GM20000 (cell line): ENCODE measurements around the gene KIF16B.

Experiments
- DNase-seq: peaks from one replicate; pipeline ENCODE4 v3.0.0; 2012; ENCODE audit warnings: low spot score
- CTCF ChIP-seq: IDR thresholded peaks from 2 replicates; pipeline ENCODE4 v1.5.1; 2012; ENCODE audit warnings: mild to moderate bottlenecking, control low read depth; ENCODE audit errors: extremely low read depth, missing control alignments

KIF16B gene

GRCh38 chr20:16387666-16388065 lies 185.6 kb downstream of the KIF16B start:
- no peak for DNase-seq
- TF ChIP-seq CTCF, result no peak

- TF ChIP-seq CTCF, result no peak
- no peak for DNase-seq
Measured at GRCh38 chr20:16385891-16386290, 187.4 kb downstream of the KIF16B start.

GRCh38 chr20:16385462-16385861 lies 187.8 kb downstream of the KIF16B start:
- no peak for TF ChIP-seq CTCF

GRCh38 chr20:16381444-16381843 lies 191.8 kb downstream of the KIF16B start:
- no peak for DNase-seq
- TF ChIP-seq CTCF, result no peak

More at GRCh38 chr20:16385462-16385861, 187.8 kb downstream of the KIF16B start:
- no peak for DNase-seq

- no peak for DNase-seq
- no peak for TF ChIP-seq CTCF
Measured at GRCh38 chr20:16378712-16379370, 194.4 kb downstream of the KIF16B start.

- no peak for DNase-seq
- TF ChIP-seq CTCF, result no peak
Measured at GRCh38 chr20:16378122-16378521, 195.1 kb downstream of the KIF16B start.

- no peak for DNase-seq
- no peak for TF ChIP-seq CTCF
Measured at GRCh38 chr20:16369441-16369840, 203.8 kb downstream of the KIF16B start.
